H1 (cell line): ENCODE data around the gene WNT3A. TPM values are rescaled to one million over a fixed set of nuclear protein-coding genes. Genes with fewer than 3 reads are reported as not detected.

Experiments
- BACH1 ChIP-seq: IDR thresholded peaks from 2 replicates; pipeline ENCODE4 v1.6.1; 2012; ENCODE audit warnings: low read length, improper control_type of control experiment
- BRCA1 ChIP-seq: IDR thresholded peaks from 2 replicates; pipeline ENCODE4 v1.6.1; 2012; ENCODE audit warnings: low read depth, low read length, improper control_type of control experiment
- EP300 ChIP-seq, 2 experiments: IDR thresholded peaks; 1 replicate in 1 of 2; 2 replicates in 1 of 2; pipeline ENCODE4 v1.6.1; 2011 to 2012; ENCODE audit warnings: low read depth in 2 of 2, low read length in 2 of 2, mild to moderate bottlenecking in 2 of 2, borderline replicate concordance in 1 of 2, inconsistent platforms in 1 of 2, moderate library complexity in 1 of 2
- MAFK ChIP-seq: IDR thresholded peaks from 2 replicates; pipeline ENCODE4 v1.6.1; 2012; ENCODE audit warnings: low read depth, mild to moderate bottlenecking, improper control_type of control experiment, low read length
- PHF8 ChIP-seq: fragments of 200-600 bp; sonication (generic); conservative IDR thresholded peaks from 2 replicates; pipeline ENCODE4 v1.7.1; 2012; ENCODE audit warnings: low read depth, mild to moderate bottlenecking, inconsistent platforms, low read length, moderate library complexity
- RFX5 ChIP-seq: IDR thresholded peaks from 2 replicates; pipeline ENCODE4 v1.6.1; 2011; ENCODE audit warnings: low read depth, low read length, improper control_type of control experiment, borderline replicate concordance
- SRF ChIP-seq: IDR thresholded peaks from 2 replicates; pipeline ENCODE4 v1.6.1; 2011; ENCODE audit warnings: mild to moderate bottlenecking, low read depth, low read length, moderate library complexity
- SUZ12 ChIP-seq: fragments of 200-600 bp; sonication (generic); IDR thresholded peaks from 2 replicates; pipeline ENCODE4 v1.6.1; 2012; ENCODE audit warnings: mild to moderate bottlenecking, inconsistent platforms, low read length, moderate library complexity, mixed read lengths
- polyA plus RNA-seq, 7 experiments: library from polyadenylated mRNA; depleted of rRNA in 3 of 7; stranded (reverse) in 5 of 7; unstranded in 2 of 7; fragments of >200 nt in 5 of 7; fragments of 200-250 nt in 2 of 7; gene quantifications; 1 replicate in 5 of 7; 2 replicates in 1 of 7; 4 replicates in 1 of 7; pipeline versions ENCODE4 v1.2.1 to v1.2.3, GENCODE V29; 2011 to 2013; ENCODE audit warnings: missing spikeins in 2 of 7, mixed read lengths in 2 of 7
- total RNA-seq: library from RNA; stranded (reverse); fragmentation: NEBNext Ultra II Directional; extraction: Animal tissue kit (Norgen Biotek cat#: 25700); gene quantifications from 2 replicates; pipeline ENCODE4 v1.2.1, GENCODE V29; 2021
- TF ChIP-seq, protein P1 (sequence below): fragments of 300-600 bp; sonication (generic); IDR thresholded peaks from 2 replicates; pipeline ENCODE4 v1.7.1; 2012; ENCODE audit warnings: low read length, moderate library complexity, mild to moderate bottlenecking, inconsistent platforms; ENCODE audit not compliant: insufficient replicate concordance

The WNT3A gene
- total and polyA plus RNA-seq, 2 of the 8 experiments (the other 6 are each of a cell fraction or from before 2014, with no cell fraction given): 0.08 to 0.19 TPM

DNA sequence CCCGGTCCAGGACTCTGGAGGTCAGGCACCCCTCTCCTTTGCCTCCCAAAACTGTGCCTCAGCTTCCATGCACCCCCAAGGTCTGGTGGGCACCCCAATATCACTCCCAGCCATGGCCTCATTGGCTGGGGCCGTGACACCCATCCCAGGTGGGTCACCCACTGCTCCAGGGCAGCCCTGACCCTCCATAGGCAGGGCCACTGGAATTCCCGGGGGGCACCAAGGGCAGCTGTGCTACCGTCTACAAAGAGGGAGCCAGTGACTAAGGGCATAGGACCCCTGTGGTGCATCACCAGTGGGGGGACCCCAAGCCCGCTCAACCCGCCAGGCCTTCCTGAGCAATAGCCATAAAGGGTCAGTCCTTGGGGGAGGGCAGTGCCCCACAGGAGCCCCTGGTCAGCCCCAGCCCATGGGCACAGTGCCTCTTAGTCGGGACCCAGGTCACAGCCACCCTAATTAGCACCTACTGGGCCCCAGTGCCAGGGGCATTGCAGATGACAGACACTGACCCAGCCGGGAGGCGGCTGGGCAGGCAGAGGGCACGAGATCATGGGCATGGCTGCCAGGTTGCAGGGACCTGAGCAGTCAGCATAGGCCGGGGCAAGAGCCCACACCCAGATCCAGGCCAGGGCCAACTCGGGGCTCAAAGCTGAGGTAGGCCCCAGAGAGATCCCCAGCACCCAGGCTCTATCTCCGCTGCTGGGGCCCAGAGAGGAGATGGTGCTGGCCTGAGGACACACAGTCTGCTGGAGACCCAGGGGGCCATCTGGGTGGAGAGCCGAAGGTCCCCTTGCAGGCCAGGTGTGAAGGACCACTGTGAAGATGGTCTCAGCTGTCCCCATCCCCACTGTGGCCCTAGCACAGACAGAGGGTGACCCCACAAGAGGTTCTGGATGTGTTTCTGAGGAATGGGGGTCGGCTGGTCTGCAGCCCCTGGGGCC, 56.7 kb downstream of the WNT3A start (continued):
- TF ChIP-seq EP300 (IDR thresholded peaks at IDR 0.05; ENCODE audit: borderline replicate concordance in 1 of 2, low read depth in 2 of 2, low read length in 2 of 2): no peak
- TF ChIP-seq BRCA1: no peak
- no peak for TF ChIP-seq RFX5
- TF ChIP-seq SUZ12: no peak
- no peak for TF ChIP-seq BACH1
- no peak for TF ChIP-seq PHF8
- TF ChIP-seq MAFK: no peak
- TF ChIP-seq SRF: no peak
- TF ChIP-seq, protein P1, sequence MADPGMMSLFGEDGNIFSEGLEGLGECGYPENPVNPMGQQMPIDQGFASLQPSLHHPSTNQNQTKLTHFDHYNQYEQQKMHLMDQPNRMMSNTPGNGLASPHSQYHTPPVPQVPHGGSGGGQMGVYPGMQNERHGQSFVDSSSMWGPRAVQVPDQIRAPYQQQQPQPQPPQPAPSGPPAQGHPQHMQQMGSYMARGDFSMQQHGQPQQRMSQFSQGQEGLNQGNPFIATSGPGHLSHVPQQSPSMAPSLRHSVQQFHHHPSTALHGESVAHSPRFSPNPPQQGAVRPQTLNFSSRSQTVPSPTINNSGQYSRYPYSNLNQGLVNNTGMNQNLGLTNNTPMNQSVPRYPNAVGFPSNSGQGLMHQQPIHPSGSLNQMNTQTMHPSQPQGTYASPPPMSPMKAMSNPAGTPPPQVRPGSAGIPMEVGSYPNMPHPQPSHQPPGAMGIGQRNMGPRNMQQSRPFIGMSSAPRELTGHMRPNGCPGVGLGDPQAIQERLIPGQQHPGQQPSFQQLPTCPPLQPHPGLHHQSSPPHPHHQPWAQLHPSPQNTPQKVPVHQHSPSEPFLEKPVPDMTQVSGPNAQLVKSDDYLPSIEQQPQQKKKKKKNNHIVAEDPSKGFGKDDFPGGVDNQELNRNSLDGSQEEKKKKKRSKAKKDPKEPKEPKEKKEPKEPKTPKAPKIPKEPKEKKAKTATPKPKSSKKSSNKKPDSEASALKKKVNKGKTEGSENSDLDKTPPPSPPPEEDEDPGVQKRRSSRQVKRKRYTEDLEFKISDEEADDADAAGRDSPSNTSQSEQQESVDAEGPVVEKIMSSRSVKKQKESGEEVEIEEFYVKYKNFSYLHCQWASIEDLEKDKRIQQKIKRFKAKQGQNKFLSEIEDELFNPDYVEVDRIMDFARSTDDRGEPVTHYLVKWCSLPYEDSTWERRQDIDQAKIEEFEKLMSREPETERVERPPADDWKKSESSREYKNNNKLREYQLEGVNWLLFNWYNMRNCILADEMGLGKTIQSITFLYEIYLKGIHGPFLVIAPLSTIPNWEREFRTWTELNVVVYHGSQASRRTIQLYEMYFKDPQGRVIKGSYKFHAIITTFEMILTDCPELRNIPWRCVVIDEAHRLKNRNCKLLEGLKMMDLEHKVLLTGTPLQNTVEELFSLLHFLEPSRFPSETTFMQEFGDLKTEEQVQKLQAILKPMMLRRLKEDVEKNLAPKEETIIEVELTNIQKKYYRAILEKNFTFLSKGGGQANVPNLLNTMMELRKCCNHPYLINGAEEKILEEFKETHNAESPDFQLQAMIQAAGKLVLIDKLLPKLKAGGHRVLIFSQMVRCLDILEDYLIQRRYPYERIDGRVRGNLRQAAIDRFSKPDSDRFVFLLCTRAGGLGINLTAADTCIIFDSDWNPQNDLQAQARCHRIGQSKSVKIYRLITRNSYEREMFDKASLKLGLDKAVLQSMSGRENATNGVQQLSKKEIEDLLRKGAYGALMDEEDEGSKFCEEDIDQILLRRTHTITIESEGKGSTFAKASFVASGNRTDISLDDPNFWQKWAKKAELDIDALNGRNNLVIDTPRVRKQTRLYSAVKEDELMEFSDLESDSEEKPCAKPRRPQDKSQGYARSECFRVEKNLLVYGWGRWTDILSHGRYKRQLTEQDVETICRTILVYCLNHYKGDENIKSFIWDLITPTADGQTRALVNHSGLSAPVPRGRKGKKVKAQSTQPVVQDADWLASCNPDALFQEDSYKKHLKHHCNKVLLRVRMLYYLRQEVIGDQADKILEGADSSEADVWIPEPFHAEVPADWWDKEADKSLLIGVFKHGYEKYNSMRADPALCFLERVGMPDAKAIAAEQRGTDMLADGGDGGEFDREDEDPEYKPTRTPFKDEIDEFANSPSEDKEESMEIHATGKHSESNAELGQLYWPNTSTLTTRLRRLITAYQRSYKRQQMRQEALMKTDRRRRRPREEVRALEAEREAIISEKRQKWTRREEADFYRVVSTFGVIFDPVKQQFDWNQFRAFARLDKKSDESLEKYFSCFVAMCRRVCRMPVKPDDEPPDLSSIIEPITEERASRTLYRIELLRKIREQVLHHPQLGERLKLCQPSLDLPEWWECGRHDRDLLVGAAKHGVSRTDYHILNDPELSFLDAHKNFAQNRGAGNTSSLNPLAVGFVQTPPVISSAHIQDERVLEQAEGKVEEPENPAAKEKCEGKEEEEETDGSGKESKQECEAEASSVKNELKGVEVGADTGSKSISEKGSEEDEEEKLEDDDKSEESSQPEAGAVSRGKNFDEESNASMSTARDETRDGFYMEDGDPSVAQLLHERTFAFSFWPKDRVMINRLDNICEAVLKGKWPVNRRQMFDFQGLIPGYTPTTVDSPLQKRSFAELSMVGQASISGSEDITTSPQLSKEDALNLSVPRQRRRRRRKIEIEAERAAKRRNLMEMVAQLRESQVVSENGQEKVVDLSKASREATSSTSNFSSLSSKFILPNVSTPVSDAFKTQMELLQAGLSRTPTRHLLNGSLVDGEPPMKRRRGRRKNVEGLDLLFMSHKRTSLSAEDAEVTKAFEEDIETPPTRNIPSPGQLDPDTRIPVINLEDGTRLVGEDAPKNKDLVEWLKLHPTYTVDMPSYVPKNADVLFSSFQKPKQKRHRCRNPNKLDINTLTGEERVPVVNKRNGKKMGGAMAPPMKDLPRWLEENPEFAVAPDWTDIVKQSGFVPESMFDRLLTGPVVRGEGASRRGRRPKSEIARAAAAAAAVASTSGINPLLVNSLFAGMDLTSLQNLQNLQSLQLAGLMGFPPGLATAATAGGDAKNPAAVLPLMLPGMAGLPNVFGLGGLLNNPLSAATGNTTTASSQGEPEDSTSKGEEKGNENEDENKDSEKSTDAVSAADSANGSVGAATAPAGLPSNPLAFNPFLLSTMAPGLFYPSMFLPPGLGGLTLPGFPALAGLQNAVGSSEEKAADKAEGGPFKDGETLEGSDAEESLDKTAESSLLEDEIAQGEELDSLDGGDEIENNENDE: no peak
